Activated CD4-positive, alpha-beta T cell treated with anti-CD3 and anti-CD28 coated beads for 1 hour (primary cell): ENCODE results near the gene POLE3.
"Not testable (repeated sequence)": the region's sequence is repeated elsewhere in the genome, so short reads cannot be mapped to it uniquely, and the experiment has no call there.

Experiments
- DNase-seq: peaks from one replicate; pipeline ENCODE4 v3.0.0-alpha.2; 2020

The POLE3 gene

DNA sequence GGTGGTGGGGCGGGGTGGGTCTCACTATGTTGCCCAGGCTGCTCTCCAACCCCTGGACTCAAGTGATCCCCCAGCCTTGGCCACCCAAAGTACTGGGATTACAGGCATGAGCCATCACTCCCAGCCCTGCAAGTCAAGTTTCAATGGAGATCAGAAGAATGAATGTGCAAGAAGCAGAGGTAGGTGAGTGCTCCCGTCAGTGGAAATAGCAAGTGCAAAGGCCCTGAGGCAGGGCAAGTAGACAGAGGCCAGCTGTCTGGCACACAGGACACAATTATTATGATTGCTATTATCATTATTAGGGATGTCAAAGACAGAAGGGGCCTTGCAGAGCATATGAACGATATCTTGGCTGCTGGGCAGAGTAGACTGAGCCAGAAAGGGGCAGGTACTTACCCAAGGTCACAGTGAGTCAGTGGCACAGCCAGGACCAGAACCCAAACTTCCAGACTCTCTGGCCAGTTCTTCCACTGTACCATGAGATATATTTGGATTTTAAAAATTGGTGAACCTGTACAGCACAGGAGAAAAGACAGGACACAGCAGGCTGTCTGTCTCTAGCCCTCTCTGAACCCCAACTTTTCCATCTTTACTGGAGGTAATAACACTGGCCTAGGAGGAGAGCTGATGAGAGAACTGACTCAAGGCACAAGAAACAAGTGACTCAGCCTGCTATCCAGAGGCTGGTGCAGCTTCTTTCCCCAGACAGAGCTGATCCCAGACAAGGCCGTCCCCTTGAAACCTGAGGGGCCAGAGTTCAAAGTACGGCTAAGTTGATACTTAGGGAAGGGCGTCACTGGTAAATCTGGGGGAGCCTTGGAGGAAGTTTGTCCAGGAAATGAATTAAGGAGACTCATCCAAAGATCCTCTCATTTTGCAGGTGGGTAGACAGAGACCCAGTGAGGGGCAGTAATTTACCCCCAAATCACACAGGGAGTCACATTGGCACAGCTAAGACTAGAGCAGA, 35.1 kb downstream of the POLE3 start:
- DNase-seq, result no peak

DNA sequence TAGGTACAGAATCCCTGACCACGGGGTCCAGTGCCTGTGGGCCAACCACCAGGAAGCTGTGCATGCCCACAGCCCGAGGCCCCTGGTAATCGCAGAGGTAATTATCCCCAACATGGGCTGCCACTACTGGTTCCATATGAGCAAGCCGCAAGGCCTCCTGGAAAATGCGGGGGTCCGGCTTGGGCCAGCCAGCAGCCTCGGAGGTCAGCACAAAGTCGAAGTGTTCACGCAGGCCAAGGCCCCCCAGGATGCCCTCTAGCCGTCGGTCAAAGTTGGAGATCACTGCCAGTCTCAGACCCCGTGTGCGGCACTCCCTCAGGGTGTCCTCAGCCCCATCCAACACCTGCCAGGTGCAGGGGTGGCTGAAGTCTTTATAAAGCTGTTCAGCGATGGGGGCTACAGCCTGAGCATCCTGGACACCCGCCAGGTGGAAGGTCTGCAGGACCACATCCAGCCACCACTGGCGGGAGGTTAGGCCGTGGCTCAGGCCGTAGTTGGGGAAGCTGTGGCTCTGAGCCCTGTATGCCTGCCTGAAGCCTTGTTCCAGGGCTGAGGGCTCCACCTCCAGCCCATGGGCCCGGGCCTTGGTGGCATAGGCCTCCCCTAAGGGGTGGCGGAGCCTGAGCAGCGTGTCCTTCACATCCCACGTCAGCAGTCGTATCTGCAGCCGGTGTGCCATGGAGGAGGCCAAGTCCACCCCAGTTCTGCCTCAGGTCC, 36.6 kb downstream of the POLE3 start:
- no peak for DNase-seq

GRCh38 chr9:113373256-113373655, 37.2 kb downstream of the POLE3 start:
- no peak for DNase-seq

DNA sequence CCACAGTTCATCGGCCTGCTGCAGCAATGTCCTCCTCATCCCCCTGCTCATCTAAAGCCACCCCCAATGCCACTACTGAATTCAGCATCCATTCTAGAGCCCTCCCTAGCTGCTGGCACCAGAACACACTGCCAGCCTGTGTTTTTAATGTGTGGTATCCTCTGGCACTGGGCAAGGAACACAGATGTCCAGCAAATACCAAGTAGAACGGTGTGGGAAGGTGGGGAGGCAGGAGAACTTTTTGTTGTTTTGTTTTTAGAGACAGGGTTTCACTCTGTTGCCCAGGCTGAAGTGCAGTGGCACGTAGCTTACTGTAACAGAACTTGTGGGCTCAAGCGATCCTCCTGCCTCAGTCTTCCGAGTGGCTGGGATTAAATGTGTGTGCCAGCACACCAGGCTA, 38.4 kb downstream of the POLE3 start:
- DNase-seq, result no peak

- no peak for DNase-seq
Measured at GRCh38 chr9:113370806-113371325, 39.6 kb downstream of the POLE3 start.

DNA sequence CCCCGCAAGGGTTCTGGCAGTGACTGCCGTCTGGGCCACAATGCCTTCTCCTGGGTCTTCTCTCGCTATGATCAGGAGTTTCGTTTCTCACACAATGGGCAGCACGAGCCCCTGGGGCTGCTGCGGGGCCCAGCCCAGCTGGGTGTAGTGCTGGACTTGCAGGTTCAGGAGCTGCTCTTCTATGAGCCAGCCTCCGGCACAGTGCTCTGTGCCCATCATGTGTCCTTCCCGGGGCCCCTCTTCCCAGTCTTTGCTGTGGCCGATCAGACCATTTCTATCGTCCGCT, 40.7 kb downstream of the POLE3 start:
- DNase-seq, result no peak

- no peak for DNase-seq
Measured at GRCh38 chr9:113368982-113369854, 41.3 kb downstream of the POLE3 start.

DNA sequence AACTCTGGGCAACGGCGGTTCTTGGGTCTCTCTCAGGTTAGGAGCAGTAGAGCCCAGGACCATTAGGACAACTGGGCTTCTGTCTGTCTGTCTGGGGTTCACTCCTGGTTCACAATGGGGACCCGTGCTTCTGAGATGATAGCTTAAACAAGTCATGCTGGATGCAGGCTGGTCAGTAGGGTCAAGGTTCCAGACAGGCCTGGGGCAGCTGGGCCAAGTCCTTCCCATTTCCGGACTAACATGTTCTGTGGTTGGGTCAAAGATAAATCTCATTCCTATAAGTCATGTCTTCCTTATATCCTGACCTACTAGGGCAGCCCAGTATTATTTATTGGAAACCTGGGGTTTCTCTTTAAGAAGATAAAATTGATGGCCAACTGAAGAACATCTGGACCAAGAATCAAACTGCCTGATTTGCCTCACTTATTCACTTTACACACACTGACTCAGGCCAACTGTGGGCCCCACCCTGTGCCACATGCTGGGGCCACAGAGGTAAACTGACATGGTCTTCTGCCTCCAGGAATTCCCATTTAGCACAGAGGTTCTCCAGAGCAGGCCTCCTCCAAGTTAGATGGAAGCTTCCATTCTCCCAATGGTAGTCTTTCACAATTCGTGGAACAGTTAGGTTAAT, 42.0 kb downstream of the POLE3 start:
- DNase-seq, result no peak

GRCh38 chr9:113365652-113366051, 44.8 kb downstream of the POLE3 start:
- DNase-seq, result not testable (repeated sequence)

DNA sequence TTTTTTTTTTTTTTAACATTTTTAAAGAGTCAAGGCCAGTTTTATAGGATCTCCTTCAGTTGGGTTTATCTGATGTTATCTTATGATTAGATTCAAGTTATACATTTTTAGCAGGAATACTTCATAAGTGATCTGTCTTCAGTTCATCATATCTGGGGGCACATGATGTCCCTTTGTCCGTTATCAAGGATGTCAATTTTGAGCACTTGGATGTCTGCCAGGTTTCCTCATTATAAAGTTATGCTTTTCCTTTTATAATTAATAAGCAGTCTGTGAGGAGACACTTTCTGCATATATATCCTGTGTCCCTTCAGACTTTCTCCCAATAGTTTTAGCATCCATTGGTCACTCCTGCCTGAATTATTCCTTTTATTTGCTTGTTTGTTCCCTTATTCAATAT, 45.5 kb downstream of the POLE3 start:
- no peak for DNase-seq

- no peak for DNase-seq
Measured at GRCh38 chr9:113363336-113363735, 47.1 kb downstream of the POLE3 start.

GRCh38 chr9:113361304-113362018, 49.0 kb downstream of the POLE3 start:
- no peak for DNase-seq

GRCh38 chr9:113360242-113360842, 50.1 kb downstream of the POLE3 start:
- no peak for DNase-seq

- DNase-seq, result no peak
Measured at GRCh38 chr9:113359385-113359784, 51.1 kb downstream of the POLE3 start.
